K562 (cell line): ENCODE data around the gene TMIGD1. TPM values are rescaled to one million over a fixed set of nuclear protein-coding genes. Genes with fewer than 3 reads are reported as not detected.

ENCODE experiments used
- ATF1 ChIP-seq, 2 experiments: fragments of 450-650 bp in 1 of 2; IDR thresholded peaks; 2 replicates each; pipeline ENCODE4 v1.6.1; 2016; ENCODE audit warnings: missing compliant biosample characterization in 1 of 2, missing genetic modification characterization in 1 of 2
- ATF7 ChIP-seq: fragments of 450-650 bp; IDR thresholded peaks from 2 replicates; pipeline ENCODE4 v1.7.1; 2014; ENCODE audit warnings: mild to moderate bottlenecking, moderate library complexity
- CREM ChIP-seq: IDR thresholded peaks from 2 replicates; pipeline ENCODE4 v1.6.1; 2014; ENCODE audit warnings: antibody characterized with exemption, low read depth
- ELF2 ChIP-seq: fragments of 250-450 bp; sonication (Bioruptor Pico); IDR thresholded peaks from 2 replicates; pipeline ENCODE4 v1.5.0; 2021; ENCODE audit warnings: mild to moderate bottlenecking
- GATAD2A ChIP-seq: fragments of 450-650 bp; IDR thresholded peaks from 2 replicates; pipeline ENCODE4 v1.6.1; 2017
- HMGN3 ChIP-seq: IDR thresholded peaks from 2 replicates; pipeline ENCODE4 v1.6.1; 2011; ENCODE audit warnings: borderline replicate concordance, low read depth, mild to moderate bottlenecking, mixed read lengths, low read length; ENCODE audit not compliant: insufficient read length; ENCODE audit errors: extremely low read depth
- NEUROD1 ChIP-seq: fragments of 150-350 bp; IDR thresholded peaks from 2 replicates; pipeline ENCODE4 v1.6.1; 2014; ENCODE audit warnings: borderline replicate concordance, low read length, low read depth; ENCODE audit not compliant: partially characterized antibody
- PHF20 ChIP-seq: fragments of 450-650 bp; IDR thresholded peaks from 2 replicates; pipeline ENCODE4 v1.6.1; 2018; ENCODE audit not compliant: partially characterized antibody
- POLR2G ChIP-seq: fragments of 200-400 bp; formaldehyde crosslinking; IDR thresholded peaks from 2 replicates; pipeline ENCODE4 v1.6.1; 2017; ENCODE audit warnings: low read depth, mild to moderate bottlenecking, antibody characterized with exemption, low read length, moderate library complexity
- POLR2H ChIP-seq: IDR thresholded peaks from 2 replicates; pipeline ENCODE4 v1.6.1; 2016; ENCODE audit warnings: missing genetic modification characterization, low read depth, mild to moderate bottlenecking, control low read depth, missing compliant biosample characterization, moderate library complexity
- RFX1 ChIP-seq: fragments of 450-650 bp; IDR thresholded peaks from 2 replicates; pipeline ENCODE4 v1.6.1; 2016; ENCODE audit warnings: mild to moderate bottlenecking, moderate library complexity
- SAP30 ChIP-seq: fragments of 200-600 bp; sonication (generic); IDR thresholded peaks from 2 replicates; pipeline ENCODE4 v1.6.1; 2012; ENCODE audit warnings: borderline replicate concordance, low read depth, mild to moderate bottlenecking, moderate library complexity, low read length, control low read depth, inconsistent platforms; ENCODE audit not compliant: insufficient read depth, poor library complexity, severe bottlenecking
- TAF1 ChIP-seq: IDR thresholded peaks from 2 replicates; pipeline ENCODE4 v1.6.1; 2011; ENCODE audit warnings: mild to moderate bottlenecking, low read length, moderate library complexity; ENCODE audit not compliant: insufficient read depth, control insufficient read depth, severe bottlenecking; ENCODE audit errors: extremely low read depth
- TFAM ChIP-seq: fragments of 250-450 bp; sonication (Bioruptor Pico); conservative IDR thresholded peaks from 2 replicates; pipeline ENCODE4 v1.5.0; 2021; ENCODE audit warnings: mild to moderate bottlenecking, moderate library complexity
- YY1 ChIP-seq, 3 experiments: IDR thresholded peaks; 2 replicates each; pipeline ENCODE4 v1.6.1; 2011; ENCODE audit warnings: low read length in 2 of 3, mild to moderate bottlenecking in 2 of 3, moderate library complexity in 2 of 3, borderline replicate concordance in 1 of 3, control low read depth in 1 of 3, low read depth in 1 of 3; ENCODE audit not compliant: insufficient read depth in 3 of 3, insufficient replicate concordance in 2 of 3, control insufficient read depth in 1 of 3, insufficient read length in 1 of 3; ENCODE audit errors: extremely low read depth in 1 of 3
- ZFX ChIP-seq: sonication (generic); formaldehyde crosslinking; IDR thresholded peaks from 2 replicates; pipeline ENCODE4 v1.8.0; 2022; ENCODE audit warnings: mild to moderate bottlenecking, missing genetic modification reagents, moderate library complexity
- polyA plus RNA-seq, 8 experiments: library from polyadenylated mRNA; depleted of rRNA in 4 of 8; stranded (reverse) in 5 of 8; unstranded in 3 of 8; fragments of >200 nt; fragmentation: Nextera tagmentation in 2 of 8; fragmentation: Illumina TruSeq in 1 of 8; extraction: Ambion mirVana in 2 of 8; extraction: Trizol in 1 of 8; gene quantifications; 2 replicates each; pipeline versions ENCODE4 v1.2.1 to v1.2.3, GENCODE V29; 2011 to 2014; ENCODE audit warnings: inconsistent platforms in 1 of 8, missing spikeins in 1 of 8
- total RNA-seq, 7 experiments: library from RNA; depleted of rRNA in 6 of 7; stranded (reverse); fragments of >200 nt in 6 of 7; fragmentation: Illumina TruSeq in 2 of 7; extraction: Trizol in 2 of 7; gene quantifications; 2 replicates each; pipeline versions ENCODE4 v1.2.1 to v1.2.3, GENCODE V29; 2011 to 2021; ENCODE audit warnings: low replicate concordance in 1 of 7
- TF ChIP-seq, protein P1 (sequence below): sonication (generic); formaldehyde crosslinking; IDR thresholded peaks from 2 replicates; pipeline ENCODE4 v1.8.0; 2022; ENCODE audit warnings: mild to moderate bottlenecking, low read depth, missing genetic modification reagents
- TF ChIP-seq, protein P2 (sequence below): fragments of 250-450 bp; sonication (Bioruptor Pico); IDR thresholded peaks from 2 replicates; pipeline ENCODE4 v1.8.0; 2021; ENCODE audit warnings: moderate library complexity, mild to moderate bottlenecking, inconsistent platforms

Gene TMIGD1
- total and polyA plus RNA-seq, 9 of the 15 experiments (the other 6 are each of a cell fraction or from before 2014, with no cell fraction given): not detected

DNA sequence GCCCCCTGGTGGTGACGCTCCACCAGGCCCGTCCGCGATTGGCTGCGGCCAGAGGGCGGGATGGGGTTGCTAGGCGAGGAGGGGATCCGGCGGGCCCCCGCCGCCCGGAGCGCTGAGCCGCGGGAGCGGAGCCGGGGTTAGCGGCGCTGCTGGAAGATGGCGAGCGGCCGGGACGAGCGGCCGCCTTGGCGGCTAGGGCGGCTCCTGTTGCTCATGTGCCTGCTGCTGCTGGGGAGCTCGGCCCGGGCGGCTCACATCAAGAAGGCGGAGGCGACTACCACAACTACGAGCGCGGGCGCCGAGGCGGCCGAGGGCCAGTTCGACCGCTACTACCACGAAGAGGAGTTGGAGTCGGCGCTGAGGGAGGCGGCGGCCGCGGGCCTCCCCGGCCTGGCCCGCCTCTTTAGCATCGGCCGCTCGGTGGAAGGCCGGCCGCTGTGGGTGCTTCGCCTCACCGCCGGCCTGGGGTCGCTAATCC lies 45.0 kb upstream of the TMIGD1 start, which contains the start of gene CPD (continued):
- peak; percentile 86 for TF ChIP-seq HMGN3
- TF ChIP-seq, protein P1, sequence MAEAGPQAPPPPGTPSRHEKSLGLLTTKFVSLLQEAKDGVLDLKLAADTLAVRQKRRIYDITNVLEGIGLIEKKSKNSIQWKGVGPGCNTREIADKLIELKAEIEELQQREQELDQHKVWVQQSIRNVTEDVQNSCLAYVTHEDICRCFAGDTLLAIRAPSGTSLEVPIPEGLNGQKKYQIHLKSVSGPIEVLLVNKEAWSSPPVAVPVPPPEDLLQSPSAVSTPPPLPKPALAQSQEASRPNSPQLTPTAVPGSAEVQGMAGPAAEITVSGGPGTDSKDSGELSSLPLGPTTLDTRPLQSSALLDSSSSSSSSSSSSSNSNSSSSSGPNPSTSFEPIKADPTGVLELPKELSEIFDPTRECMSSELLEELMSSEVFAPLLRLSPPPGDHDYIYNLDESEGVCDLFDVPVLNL (CRISPR knock-in tag): no peak
- TF ChIP-seq TFAM: no peak
- TF ChIP-seq, protein P2, sequence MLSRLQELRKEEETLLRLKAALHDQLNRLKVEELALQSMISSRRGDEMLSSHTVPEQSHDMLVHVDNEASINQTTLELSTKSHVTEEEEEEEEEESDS (CRISPR knock-in tag): no peak
- TF ChIP-seq POLR2H (tag): peak; percentile 28; the same call in 1 of the 2 replicates
- peak; percentile 90 for TF ChIP-seq RFX1
- TF ChIP-seq GATAD2A: 0 out of 2 replicates have a peak, but pooled peaks have one; percentile 17
- peak; percentile 59 for TF ChIP-seq PHF20
- peak; percentile 73 for TF ChIP-seq TAF1
- TF ChIP-seq ATF1 (CRISPR knock-in tag; IDR thresholded peaks at IDR 0.05): no peak
- peak; percentile 69 for TF ChIP-seq ATF1 (tag; IDR thresholded peaks at IDR 0.05)
- peak; percentile 91 for TF ChIP-seq NEUROD1
- peak; percentile 33 for TF ChIP-seq SAP30
- peak; percentile 96 for TF ChIP-seq POLR2G
- peak; percentile 85 for TF ChIP-seq CREM
- TF ChIP-seq ATF7: peak; percentile 36; the same call in 1 of the 2 replicates
- 0 out of 2 replicates have a peak, but pooled peaks have one; percentile 13 for TF ChIP-seq ELF2
- peak; percentile 84 for TF ChIP-seq ZFX (CRISPR knock-in tag)
- peak; percentile 27 to 92 (median 77) for TF ChIP-seq YY1 (IDR thresholded peaks at IDR 0.05; ENCODE audit: borderline replicate concordance in 1 of 3, control insufficient read depth in 1 of 3, extremely low read depth in 1 of 3, insufficient read depth in 3 of 3, insufficient read length in 1 of 3, insufficient replicate concordance in 2 of 3, low read depth in 1 of 3, low read length in 2 of 3)
